Stimulated activated CD8-positive, alpha-beta memory T cell treated with anti-CD3 and anti-CD28 coated beads, Interleukin-4, amount 100 ng/mL, for 4 hours (primary cell): ENCODE measurements around the gene NLRP6.
"Not testable (repeated sequence)": the region's sequence is repeated elsewhere in the genome, so short reads cannot be mapped to it uniquely, and the experiment has no call there.

Experiments
- DNase-seq, 2 donors: peaks; one replicate each; pipeline ENCODE4 v3.0.0-alpha.2; 2020; ENCODE audit warnings: low read depth in 2 of 2, low spot score in 1 of 2

Gene NLRP6

DNA sequence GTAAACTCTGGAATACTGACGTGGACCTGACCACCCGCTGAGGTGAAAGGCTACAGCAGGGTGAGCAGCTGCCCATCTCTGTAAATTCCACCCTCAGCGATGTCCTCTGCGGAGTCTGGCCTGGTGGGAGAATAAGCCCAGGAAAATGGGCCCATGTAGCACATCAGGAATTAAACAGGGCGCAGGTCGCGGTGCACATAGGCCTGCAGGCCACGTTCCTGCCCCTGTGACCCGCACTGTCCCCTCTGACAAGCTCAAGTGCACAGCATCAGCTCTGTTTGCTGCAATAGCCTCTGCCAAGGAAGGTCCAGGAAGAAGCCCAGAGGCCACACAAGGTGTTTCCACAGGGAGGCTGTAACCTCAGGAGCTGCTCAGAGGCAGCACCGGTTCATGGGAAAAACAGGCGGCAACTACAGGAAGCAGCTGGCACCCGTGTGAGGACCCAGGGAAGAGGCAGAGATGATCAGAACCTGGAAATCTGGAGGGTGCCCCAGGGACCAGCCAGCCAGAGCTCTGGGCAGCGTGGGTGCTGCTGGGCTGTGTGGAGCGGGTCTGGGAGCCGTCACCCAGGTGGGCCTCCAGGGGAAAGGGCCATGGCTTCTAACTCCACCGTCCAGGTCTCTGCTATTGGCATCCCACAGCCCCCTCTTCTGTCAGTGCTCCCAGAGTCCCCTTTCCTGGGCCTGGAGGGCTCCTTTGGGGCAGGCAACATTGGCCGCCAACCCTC is 28.6 kb downstream of the NLRP6 start:
- no peak for DNase-seq

DNA sequence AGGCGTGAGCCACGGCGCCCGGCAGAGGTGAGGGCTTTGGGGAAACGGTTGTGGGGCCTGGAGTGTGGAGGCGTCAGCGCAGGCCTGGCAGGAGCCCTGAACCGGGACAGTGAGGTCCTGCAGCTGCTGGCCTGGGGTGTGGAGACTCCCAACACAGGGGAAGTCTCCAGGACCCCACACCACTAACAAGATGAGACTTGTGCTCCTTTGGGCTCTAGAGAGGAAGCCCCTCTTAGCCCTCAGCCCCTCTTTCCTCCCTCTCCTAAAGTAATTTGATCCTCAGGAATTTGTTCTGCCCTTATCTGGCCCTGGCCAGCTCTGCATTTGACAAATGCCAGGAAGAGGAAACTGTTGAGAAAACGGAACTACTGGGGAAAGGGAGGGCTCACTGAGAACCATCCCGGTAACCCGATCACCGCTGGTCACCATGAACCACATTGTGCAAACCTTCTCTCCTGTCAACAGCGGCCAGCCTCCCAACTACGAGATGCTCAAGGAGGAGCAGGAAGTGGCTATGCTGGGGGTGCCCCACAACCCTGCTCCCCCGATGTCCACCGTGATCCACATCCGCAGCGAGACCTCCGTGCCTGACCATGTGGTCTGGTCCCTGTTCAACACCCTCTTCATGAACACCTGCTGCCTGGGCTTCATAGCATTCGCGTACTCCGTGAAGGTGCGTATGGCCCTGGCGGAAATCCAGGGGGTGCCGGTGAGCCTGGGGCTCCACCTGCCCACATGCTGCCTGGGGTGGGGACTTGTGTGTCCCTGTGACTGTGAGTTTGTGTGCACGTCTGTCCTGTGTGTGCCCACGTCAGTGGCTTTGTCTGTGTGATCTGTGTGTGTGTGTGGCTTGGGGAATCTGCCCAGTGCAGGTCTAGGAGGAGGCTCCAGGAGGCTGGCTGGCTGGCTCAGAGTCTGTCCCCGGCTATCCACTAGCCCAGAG is 29.8 kb downstream of the NLRP6 start, which contains the start of gene IFITM2:
TSS of gene IFITM2 (plus strand) at position 51 of the 943 bp plus-strand sequence. CDS start at position 428, 377 bp downstream.
- not testable (repeated sequence) for DNase-seq

DNA sequence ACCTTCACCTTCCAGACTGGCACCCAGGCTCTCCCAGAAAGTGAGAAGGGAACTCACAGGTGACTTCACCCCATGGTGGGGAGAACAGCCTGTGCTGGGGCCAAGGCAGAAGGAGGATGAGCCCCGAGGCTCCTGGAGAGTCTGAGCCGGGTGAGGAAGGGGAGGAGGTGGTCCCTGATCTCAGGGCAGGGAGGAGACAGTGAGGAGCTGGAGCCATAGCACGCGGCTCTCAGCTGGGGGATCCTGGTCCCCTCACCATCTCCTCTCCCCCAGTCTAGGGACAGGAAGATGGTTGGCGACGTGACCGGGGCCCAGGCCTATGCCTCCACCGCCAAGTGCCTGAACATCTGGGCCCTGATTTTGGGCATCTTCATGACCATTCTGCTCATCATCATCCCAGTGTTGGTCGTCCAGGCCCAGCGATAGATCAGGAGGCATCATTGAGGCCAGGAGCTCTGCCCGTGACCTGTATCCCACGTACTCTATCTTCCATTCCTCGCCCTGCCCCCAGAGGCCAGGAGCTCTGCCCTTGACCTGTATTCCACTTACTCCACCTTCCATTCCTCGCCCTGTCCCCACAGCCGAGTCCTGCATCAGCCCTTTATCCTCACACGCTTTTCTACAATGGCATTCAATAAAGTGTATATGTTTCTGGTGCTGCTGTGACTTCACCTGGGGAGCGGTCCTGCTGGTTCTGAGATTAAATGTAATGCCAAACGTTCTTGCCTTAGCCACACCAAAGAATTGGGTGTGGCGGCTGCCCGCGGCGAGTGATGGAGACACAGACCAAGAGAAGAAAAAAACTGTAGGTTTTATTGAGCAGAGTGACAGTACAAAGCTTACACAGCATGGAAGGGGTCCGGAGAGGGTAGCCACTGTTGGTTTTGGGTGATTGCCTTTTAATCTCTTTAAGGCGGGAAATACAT is 30.8 kb downstream of the NLRP6 start:
- not testable (repeated sequence) for DNase-seq

DNA sequence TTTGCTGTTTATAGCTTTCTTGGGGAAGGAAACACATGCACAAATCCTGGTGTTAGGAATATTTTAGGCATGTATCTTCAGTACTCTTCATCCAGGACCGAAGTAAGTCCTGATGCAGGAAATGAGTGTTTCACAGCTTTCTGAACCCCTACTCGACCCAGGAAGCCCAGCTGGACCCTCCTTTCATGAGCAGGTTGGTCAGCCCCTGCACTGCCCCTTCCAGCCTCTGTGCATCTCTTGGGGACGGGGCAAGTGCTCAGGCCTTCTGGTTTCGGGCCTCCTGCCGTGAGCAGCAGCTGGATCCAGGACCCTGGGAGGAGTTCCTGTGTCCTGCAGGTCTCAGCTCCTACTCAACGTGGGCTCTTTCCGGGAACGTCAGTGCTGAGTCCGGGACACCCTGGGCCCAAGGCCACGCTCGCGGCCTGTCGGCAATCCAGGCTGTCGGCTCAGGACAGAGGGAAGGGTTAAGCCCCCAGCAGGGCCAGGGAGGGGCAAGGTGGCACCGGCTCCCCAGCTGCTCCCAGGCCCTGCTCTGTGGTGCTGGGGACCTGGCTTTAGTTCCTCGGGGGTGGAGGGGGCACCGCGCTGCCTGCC is 31.9 kb downstream of the NLRP6 start:
- not testable (repeated sequence) for DNase-seq

DNA sequence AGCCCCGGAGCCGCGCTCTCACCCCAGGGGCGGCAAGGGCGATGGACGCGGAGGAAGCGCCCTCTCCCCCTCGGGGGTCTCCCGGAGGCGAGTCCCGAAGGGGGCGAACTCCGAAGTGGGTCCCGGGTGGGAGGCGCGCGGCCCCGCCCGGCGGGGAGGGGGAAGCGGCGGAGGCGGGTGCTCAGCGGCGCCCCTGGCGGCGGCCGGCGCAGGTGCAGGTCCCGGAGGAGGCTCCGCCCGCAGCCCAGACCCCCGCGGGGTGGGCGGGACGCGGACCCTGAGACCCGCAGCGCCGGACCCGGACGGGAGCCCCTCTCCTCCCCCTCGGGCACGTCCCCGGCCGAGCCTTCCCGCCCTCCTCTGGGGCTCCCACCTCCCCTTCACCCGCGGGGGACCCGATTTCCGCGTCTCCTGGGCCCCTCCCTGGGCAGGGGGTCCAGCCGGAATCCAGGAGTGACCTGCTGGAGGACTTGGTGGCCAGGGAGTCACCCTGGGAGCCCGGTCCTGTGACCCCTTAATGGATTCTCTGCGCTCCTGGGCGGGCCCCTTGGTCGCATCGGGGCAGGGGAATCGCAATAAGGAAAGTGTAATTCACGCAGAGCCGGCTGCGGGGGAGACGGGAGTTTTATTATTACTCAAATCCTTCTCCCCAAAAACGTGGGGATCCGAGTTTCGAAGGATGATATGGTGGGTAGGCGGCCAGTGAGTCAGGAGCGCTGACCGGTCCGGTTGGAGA is 33.0 kb downstream of the NLRP6 start:
- not testable (repeated sequence) for DNase-seq

- no peak for DNase-seq
These were observed 34.0 kb downstream of the NLRP6 start for GRCh38 chr11:312092-312816.

GRCh38 chr11:313304-313786 is 35.1 kb downstream of the NLRP6 start:
- no peak for DNase-seq

GRCh38 chr11:313787-314553 is 35.8 kb downstream of the NLRP6 start, which contains the start of gene IFITM1:
Gene IFITM1, plus strand, starts transcription at chr11:314040. Its CDS starts 131 bp downstream, at chr11:314171.
- no peak for DNase-seq

DNA sequence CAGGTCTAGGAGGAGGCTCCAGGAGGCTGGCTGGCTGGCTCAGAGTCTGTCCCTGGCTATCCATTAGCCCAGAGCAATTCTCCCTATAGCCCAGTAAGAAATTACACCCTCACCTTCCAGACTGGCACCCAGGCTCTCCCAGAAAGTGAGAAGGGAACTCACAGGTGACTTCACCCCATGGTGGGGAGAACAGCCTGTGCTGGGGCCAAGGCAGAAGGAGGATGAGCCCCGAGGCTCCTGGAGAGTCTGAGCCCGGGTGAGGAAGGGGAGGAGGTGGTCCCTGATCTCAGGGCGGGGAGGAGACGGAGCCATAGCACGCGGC is 36.3 kb downstream of the NLRP6 start:
- not testable (repeated sequence) for DNase-seq

DNA sequence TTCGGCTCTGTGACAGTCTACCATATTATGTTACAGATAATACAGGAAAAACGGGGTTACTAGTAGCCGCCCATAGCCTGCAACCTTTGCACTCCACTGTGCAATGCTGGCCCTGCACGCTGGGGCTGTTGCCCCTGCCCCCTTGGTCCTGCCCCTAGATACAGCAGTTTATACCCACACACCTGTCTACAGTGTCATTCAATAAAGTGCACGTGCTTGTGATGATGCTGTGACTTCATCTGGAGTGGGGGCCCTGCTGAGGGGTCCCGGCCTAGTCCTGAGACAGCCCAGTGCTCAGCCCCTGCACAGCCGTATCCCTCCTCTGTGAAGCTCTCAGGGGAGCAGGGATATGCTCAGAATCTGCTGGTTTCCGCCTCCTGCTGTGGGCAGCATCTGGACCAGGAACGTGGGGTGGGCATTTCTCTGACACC is 36.9 kb downstream of the NLRP6 start:
- DNase-seq, result no peak

DNA sequence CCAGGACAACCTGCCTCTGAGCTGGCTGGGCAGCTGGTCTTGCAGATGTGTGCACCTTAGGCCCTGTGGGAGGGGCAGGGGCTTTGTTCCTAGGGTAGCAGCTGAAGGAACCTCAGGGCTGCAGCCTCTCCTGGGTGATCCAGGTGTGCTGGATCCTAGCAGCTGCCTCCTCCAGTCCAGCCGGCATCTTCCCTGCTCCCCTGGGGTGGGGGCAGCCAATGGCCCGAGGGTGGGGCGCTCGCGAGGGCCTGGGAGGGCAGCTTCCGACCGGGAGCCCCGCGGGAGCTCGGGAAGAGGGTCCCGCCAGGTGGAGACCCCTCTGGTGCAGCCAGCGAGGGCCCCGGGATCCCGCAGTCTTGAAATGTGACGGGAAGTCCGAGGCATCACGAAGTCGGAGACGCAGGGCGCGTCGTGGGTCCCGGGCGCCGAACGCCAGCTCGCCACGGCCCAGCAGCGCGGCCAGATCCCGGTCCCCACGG is 37.3 kb downstream of the NLRP6 start:
- no peak for DNase-seq

DNA sequence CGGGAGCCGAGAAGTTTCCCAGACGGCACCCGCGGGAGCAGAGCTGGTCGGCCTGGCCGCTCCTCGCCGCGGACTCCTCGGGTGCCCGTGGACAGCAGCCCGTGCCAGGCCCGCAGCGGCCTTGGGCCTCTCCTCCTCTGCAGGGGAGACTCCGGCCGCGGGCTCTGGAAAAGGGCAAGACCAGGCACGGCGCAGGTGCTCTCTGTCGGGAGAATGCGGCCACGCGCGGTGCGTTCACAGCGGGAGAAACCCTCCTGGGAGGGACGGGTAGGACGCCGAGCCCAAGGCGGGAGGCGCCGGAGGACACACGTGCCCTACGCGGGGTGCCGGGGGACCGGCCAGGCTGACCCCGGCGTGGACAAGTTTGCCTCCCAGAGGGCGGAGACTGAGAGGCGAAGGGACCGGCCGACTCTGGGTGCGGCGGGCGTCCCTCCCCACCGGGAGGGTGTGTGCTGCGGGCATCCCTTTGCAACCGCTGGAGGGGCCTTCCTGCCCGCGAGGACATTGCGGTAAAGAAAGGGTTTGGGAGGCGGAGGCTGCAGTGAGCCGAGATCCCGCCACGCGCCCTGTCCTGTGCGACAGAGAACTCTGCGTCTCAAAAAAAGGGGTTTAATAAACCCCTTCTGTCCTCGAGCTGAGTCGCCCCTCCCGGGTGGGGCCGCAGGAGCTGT is 38.0 kb downstream of the NLRP6 start:
- DNase-seq, result no peak

DNA sequence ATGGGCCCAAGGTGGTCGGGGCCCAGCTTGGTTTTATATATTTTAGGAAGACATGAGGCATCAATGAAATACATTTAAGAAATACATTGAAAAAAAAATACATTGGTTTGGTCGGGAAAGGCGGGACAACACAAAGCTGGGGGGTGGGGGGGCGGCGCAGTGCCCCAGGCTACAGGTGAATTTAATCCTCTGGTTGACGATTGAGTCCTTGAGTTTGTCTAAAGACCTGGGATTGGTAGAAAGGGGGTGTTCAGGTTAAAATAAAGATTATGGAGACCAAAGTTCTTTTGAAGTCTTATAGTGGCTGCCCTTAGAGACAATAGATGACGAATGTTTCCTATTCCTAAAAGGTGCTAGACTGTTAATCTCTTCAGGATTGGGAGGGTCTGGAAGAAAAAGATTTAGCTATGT is 38.7 kb downstream of the NLRP6 start:
- no peak for DNase-seq

DNA sequence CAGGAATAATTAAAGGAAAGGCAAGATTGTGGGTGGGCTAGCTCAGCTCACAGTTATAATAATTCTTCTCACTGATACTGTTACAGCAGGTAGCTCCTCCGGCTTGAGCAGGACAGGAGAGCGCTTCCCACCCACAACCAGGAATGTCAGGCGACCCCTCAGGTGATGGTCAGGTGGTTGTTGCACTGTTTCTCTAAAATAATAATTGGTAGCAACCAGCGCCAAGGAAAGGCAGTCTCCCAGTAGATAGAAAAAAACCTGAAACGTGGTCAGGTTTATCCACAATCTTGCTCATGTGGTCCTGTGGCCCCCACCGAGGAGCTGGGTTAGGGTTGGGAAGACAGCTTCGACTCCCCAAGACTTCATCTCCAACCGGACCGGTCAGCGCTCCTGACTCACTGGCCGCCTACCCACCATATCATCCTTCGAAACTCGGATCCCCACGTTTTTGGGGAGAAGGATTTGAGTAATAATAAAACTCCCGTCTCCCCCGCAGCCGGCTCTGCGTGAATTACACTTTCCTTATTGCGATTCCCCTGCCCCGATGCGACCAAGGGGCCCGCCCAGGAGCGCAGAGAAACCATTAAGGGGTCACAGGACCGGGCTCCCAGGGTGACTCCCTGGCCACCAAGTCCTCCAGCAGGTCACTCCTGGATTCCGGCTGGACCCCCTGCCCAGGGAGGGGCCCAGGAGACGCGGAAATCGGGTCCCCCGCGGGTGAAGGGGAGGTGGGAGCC is 39.6 kb downstream of the NLRP6 start:
- not testable (repeated sequence) for DNase-seq

- DNase-seq, result not testable (repeated sequence)
These were observed 40.4 kb downstream of the NLRP6 start for GRCh38 chr11:318405-319120.
